ENCODE results near the gene CST9. TPM values are rescaled to one million over a fixed set of nuclear protein-coding genes. Genes with fewer than 3 reads are reported as not detected.

The CST9 gene
- total RNA-seq, 2 experiments from 2014 or later, result not detected

DNA sequence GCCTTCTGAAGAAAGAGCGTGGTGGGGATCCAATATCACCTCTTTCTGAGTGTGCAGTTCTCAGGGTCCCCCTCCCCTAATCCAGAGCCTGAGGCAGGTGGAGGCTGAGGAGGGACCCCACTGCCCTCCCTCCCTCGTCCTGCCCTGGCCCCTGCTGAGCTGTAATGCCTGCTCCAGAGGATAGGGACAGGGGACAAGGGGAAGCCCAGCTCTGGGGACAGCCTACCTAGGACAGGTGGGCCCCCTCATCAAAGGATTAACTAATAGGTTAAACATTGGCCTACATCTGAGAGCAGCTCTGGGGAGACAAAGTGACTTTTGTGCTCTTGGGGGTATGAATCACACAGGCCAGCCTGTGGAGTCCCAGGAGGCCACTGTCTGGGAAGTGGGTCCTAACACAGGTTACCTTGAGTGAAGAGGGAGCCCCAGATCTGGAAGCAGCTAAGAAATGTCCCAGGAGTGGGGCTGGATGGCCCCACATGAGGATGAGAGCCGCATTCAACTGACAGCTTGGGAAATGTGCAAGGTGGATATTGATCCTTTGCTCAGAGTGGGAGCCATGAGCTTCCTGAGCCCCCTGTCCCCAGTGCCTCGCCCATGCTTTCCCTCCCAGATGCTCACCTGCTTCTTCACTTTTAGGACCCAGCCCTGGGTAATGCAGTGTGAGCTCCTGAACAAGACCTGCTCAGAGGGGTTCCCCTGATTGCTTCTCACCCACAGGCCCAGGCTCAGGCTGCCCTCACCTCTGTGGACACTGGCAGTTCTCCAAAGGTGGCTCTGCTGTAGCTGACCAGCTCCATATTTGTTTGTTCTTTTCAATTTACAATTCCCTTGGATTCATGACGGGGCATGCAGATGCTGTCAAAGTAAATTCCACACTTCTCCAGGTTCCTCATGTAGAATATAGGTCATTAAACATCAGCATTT, 19.6 kb downstream of the CST9 start:
- intact Hi-C loops (cut with DNase I, micrococcal nuclease), result loop anchor here in 1 of 2 experiments (10.0 kb wide), 1 partner anchor 59 kb away; no protein-coding TSS in a partner anchor
- no peak for ATAC-seq (ENCODE audit: poor library complexity)

DNA sequence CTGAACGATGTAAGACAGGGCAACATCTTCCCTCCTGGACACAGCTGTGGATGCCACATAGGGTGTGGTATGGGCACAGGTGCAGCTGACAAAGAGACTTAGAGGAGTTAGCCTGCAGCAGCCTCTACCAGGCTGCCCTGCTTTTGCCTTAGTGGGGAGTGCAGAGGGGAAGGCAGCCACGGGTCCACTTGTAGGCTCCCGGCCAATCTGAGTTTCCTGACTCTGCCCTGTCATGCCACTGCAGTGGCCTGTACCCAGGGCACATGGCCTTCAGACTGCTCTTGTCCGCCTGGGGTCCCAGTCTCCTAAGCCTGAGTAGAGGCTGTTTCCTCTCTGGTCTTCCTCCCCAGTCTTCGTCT, 20.3 kb downstream of the CST9 start:
- ChIA-PET CTCF (no interaction called here), POLR2A (no interaction called here)
- H3K4me3 ChIP-seq (ENCODE audit: low read length), result no peak overlapping the region
- Mint-ChIP-seq H3K4me3 (no peak overlapping the region), H3K27me3 (peaks cover 24% of the 10 kb centered on the region), H3K36me3 (ENCODE audit: low read depth) (no peaks in the 10 kb centered on the region), H3K27ac (no peak overlapping the region), H3K9me3 (no peaks in the 10 kb centered on the region), H3K4me1 (ENCODE audit: low read depth) (no peaks in the 10 kb centered on the region)
- H3K27me3 ChIP-seq (ENCODE audit: control insufficient read depth in 1 of 2, insufficient read depth in 2 of 2, low read length in 2 of 2), result peaks cover 5 to 17% of the 10 kb centered on the region in 2 experiments
- no peaks in the 10 kb centered on the region for H3K36me3 ChIP-seq (ENCODE audit: insufficient read depth, low read length)
- TF ChIP-seq, protein P1, sequence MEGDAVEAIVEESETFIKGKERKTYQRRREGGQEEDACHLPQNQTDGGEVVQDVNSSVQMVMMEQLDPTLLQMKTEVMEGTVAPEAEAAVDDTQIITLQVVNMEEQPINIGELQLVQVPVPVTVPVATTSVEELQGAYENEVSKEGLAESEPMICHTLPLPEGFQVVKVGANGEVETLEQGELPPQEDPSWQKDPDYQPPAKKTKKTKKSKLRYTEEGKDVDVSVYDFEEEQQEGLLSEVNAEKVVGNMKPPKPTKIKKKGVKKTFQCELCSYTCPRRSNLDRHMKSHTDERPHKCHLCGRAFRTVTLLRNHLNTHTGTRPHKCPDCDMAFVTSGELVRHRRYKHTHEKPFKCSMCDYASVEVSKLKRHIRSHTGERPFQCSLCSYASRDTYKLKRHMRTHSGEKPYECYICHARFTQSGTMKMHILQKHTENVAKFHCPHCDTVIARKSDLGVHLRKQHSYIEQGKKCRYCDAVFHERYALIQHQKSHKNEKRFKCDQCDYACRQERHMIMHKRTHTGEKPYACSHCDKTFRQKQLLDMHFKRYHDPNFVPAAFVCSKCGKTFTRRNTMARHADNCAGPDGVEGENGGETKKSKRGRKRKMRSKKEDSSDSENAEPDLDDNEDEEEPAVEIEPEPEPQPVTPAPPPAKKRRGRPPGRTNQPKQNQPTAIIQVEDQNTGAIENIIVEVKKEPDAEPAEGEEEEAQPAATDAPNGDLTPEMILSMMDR (IDR thresholded peaks at IDR 0.05), result no peak
- H3K4me1 ChIP-seq (ENCODE audit: insufficient read depth, low read length), result no peaks in the 10 kb centered on the region
- H3K9me3 ChIP-seq (ENCODE audit: control insufficient read depth in 1 of 2, insufficient read depth in 1 of 2, low read length in 2 of 2), result peaks cover 0 to 10% of the 10 kb centered on the region in 2 experiments
- no peak overlapping the region for H3K27ac ChIP-seq (ENCODE audit: low read depth in 1 of 2, low read length in 2 of 2)
- intact Hi-C loops (cut with DNase I, micrococcal nuclease), result loop anchor here in 1 of 2 experiments (10.0 kb wide), 1 partner anchor 59 kb away; no protein-coding TSS in a partner anchor
- ATAC-seq (ENCODE audit: poor library complexity) (no peak), DNase-seq (no peak)

More for the DNA sequence above, 19.6 kb downstream of the CST9 start:
- TF ChIP-seq, protein P1 (IDR thresholded peaks at IDR 0.05), result no peak
- Histone ChIP-seq H3K36me3 (ENCODE audit: insufficient read depth, low read length) (no peaks in the 10 kb centered on the region), H3K9me3 (ENCODE audit: control insufficient read depth in 1 of 2, insufficient read depth in 1 of 2, low read length in 2 of 2) (peaks cover 0 to 10% of the 10 kb centered on the region in 2 experiments), H3K4me1 (ENCODE audit: insufficient read depth, low read length) (no peaks in the 10 kb centered on the region), H3K27me3 (ENCODE audit: control insufficient read depth in 1 of 2, insufficient read depth in 2 of 2, low read length in 2 of 2) (peaks cover 5 to 17% of the 10 kb centered on the region in 2 experiments), H3K4me3 (ENCODE audit: low read length) (no peak overlapping the region), H3K27ac (ENCODE audit: low read depth in 1 of 2, low read length in 2 of 2) (no peak overlapping the region)
- Mint-ChIP-seq H3K27ac (no peak overlapping the region), H3K9me3 (no peaks in the 10 kb centered on the region), H3K4me3 (no peak overlapping the region), H3K27me3 (peaks cover 21% of the 10 kb centered on the region), H3K4me1 (ENCODE audit: low read depth) (no peaks in the 10 kb centered on the region), H3K36me3 (ENCODE audit: low read depth) (no peaks in the 10 kb centered on the region)
- POLR2A ChIA-PET, result no interaction called here
- no peak for DNase-seq
- CTCF ChIA-PET, result no interaction called here

DNA sequence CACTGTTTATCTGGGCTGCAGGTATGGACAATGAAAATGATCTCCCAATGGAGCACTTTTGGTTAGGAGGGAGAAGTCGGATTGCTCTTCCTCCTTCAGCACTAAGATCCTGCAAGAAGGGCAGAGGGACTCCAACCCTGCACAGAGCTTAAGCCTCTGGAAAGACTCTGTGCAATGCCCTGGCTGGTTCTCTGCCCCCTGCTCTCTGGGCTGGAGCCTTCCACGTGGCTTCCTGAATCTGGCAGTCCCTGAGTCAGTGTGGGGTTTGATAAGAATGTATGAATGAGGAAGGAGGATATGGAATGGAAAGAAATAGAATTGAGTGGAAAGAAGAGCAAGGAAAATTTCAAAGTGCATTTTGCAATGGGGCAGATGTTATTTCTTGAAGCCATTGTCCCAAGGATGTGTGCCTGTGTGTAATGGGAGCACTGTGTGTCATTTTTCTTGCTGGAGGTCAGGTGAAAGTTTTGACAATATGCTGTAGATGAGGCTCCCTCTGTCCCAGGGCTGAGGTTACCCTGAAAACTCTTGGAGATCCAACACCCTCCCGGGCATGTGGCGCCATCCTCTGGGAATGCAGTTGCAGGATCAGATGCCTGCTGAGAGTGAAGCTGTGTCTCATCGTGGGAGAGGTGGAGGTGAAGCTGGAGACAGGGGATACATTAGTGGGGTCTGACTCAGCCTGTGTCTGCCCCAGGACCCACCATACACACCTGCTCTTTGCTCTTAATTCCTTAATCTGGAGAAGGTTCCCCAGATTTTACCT, 21.1 kb downstream of the CST9 start:
- no peaks in the 10 kb centered on the region for H3K4me1 ChIP-seq (ENCODE audit: insufficient read depth, low read length)
- ChIA-PET POLR2A (no interaction called here), CTCF (no interaction called here)
- DNase-seq (no peak), ATAC-seq (ENCODE audit: poor library complexity) (no peak)
- TF ChIP-seq, protein P1 (IDR thresholded peaks at IDR 0.05), result no peak
- Mint-ChIP-seq H3K27ac (no peak overlapping the region), H3K9me3 (no peaks in the 10 kb centered on the region), H3K4me3 (no peak overlapping the region), H3K27me3 (peaks cover 27% of the 10 kb centered on the region), H3K4me1 (ENCODE audit: low read depth) (no peaks in the 10 kb centered on the region), H3K36me3 (ENCODE audit: low read depth) (no peaks in the 10 kb centered on the region)
- intact Hi-C loops (cut with DNase I, micrococcal nuclease), result loop anchor here in 1 of 2 experiments (10.0 kb wide), 1 partner anchor 60 kb away; no protein-coding TSS in a partner anchor
- no peaks in the 10 kb centered on the region for H3K36me3 ChIP-seq (ENCODE audit: insufficient read depth, low read length)
- no peak overlapping the region for H3K4me3 ChIP-seq (ENCODE audit: low read length)
- peaks cover 5 to 17% of the 10 kb centered on the region in 2 experiments for H3K27me3 ChIP-seq (ENCODE audit: control insufficient read depth in 1 of 2, insufficient read depth in 2 of 2, low read length in 2 of 2)
- H3K9me3 ChIP-seq (ENCODE audit: control insufficient read depth in 1 of 2, insufficient read depth in 1 of 2, low read length in 2 of 2), result peaks cover 0 to 10% of the 10 kb centered on the region in 2 experiments
- H3K27ac ChIP-seq (ENCODE audit: low read depth in 1 of 2, low read length in 2 of 2), result no peak overlapping the region

All from CD4-positive, alpha-beta T cell (primary cell).